Panc1 (cell line): ENCODE data around the gene CHST13. TPM values are rescaled to one million over a fixed set of nuclear protein-coding genes. Genes with fewer than 3 reads are reported as not detected.

ENCODE experiments used
- ATAC-seq: fragments of 200-7000 bp; cut with Tn5 transposase; 2 replicates; pipeline ENCODE4 v1.9.1; 2020; ENCODE audit warnings: mild to moderate bottlenecking, moderate library complexity
- BruUV-seq: library from RNA; stranded (reverse); fragments of 400-500 nt; replicated peaks from 2 replicates; lab custom pipeline; 2021; lab: Mats Ljungman, UMichigan
- CTCF ChIA-PET: fragments of 300-600 bp; sonication (Branson Sonifier 250); formaldehyde crosslinking; loops from one replicate; lab custom pipeline; 2022; ENCODE audit warnings: antibody characterized with exemption; lab: Charles Lee
- POLR2A ChIA-PET: fragments of 300-600 bp; sonication (Branson Sonifier 250); formaldehyde crosslinking; loops from one replicate; lab custom pipeline; 2022; ENCODE audit warnings: antibody characterized with exemption; lab: Charles Lee
- DNase-seq: peaks from one replicate; pipeline ENCODE4 v3.0.0-alpha.2; 2010; ENCODE audit warnings: low read depth, low spot score
- H3K27ac ChIP-seq: 2 replicates; pipeline ENCODE4 v1.5.1; 2011; ENCODE audit warnings: mild to moderate bottlenecking, low read length, inconsistent platforms
- H3K27me3 ChIP-seq: fragments of 200-500 bp; sonication (Bioruptor generic); 2 replicates; pipeline ENCODE4 v1.6.0; 2014; ENCODE audit warnings: low read length, inconsistent platforms; ENCODE audit not compliant: control insufficient read depth, insufficient read depth
- H3K36me3 ChIP-seq: fragments of 200-500 bp; sonication (Bioruptor generic); 2 replicates; pipeline ENCODE4 v1.5.1; 2014; ENCODE audit warnings: inconsistent platforms, mild to moderate bottlenecking, low read length, moderate library complexity; ENCODE audit not compliant: control insufficient read depth, insufficient read depth
- H3K4me1 ChIP-seq: 2 replicates; pipeline ENCODE4 v1.5.1; 2011; ENCODE audit warnings: inconsistent platforms, mild to moderate bottlenecking, low read length, moderate library complexity; ENCODE audit not compliant: control insufficient read depth, insufficient read depth
- H3K4me3 ChIP-seq, 2 experiments: 2 replicates each; pipeline ENCODE4 v1.5.1; 2011 to 2012; ENCODE audit warnings: low read depth in 2 of 2, low read length in 2 of 2, mild to moderate bottlenecking in 2 of 2, inconsistent platforms in 1 of 2, moderate library complexity in 1 of 2
- H3K9me3 ChIP-seq: fragments of 200-500 bp; sonication (Bioruptor generic); 2 replicates; pipeline ENCODE4 v1.5.1; 2014; ENCODE audit warnings: low read depth, mild to moderate bottlenecking, inconsistent platforms, low read length, moderate library complexity; ENCODE audit not compliant: control insufficient read depth, insufficient read depth
- CTCF ChIP-seq: fragments of 450-650 bp; IDR thresholded peaks from 2 replicates; pipeline ENCODE4 v1.5.1; 2017; ENCODE audit warnings: mild to moderate bottlenecking
- POLR2AphosphoS5 ChIP-seq: IDR thresholded peaks from 2 replicates; pipeline ENCODE4 v1.6.1; 2012; ENCODE audit warnings: mild to moderate bottlenecking, low read depth, low read length, moderate library complexity
- REST ChIP-seq, 2 experiments: IDR thresholded peaks; 2 replicates each; pipeline ENCODE4 v1.6.1; 2011 to 2012; ENCODE audit warnings: low read depth in 2 of 2, control low read depth in 1 of 2, low read length in 1 of 2, mild to moderate bottlenecking in 1 of 2, moderate library complexity in 1 of 2; ENCODE audit not compliant: insufficient read depth in 1 of 2
- SIN3A ChIP-seq: IDR thresholded peaks from 2 replicates; pipeline ENCODE4 v1.6.1; 2012; ENCODE audit warnings: low read depth, mild to moderate bottlenecking, low read length, moderate library complexity, borderline replicate concordance; ENCODE audit not compliant: insufficient read depth
- TCF7L2 ChIP-seq: IDR thresholded peaks from 2 replicates; pipeline ENCODE4 v1.6.1; 2011; ENCODE audit warnings: mild to moderate bottlenecking, low read depth, low read length, inconsistent platforms
- in situ Hi-C: cut with HindIII; loops from 2 replicates; pipeline ENCODE4 v1.10.0; 2016; ENCODE audit warnings: low sequenced_read_pairs, low pct_unique_long_range_greater_than_20kb
- intact Hi-C: fragments of 100-400 bp; cut with micrococcal nuclease; formaldehyde crosslinking; loops from one replicate; pipeline ENCODE4 v1.10.0; 2022; ENCODE audit not compliant: unreplicated experiment
- total RNA-seq: library from RNA; stranded (reverse); gene quantifications from one replicate; pipeline ENCODE4 v1.2.1, GENCODE V29; 2021; ENCODE audit not compliant: unreplicated experiment

Gene CHST13
- total RNA-seq, 1 experiment from 2014 or later, result 0.64 TPM

- intact Hi-C loops (loop anchor here (1.0 kb wide), 1 partner anchor 19 kb away; no protein-coding TSS in a partner anchor), in situ Hi-C loops (no loop called here)
- Histone ChIP-seq H3K27me3 (no peaks in the 10 kb centered on the region; the same call in 1 of the 2 replicates), H3K36me3 (no peaks in the 10 kb centered on the region), H3K4me3 (no peak overlapping the region), H3K4me1 (no peaks in the 10 kb centered on the region), H3K9me3 (no peaks in the 10 kb centered on the region), H3K27ac (no peak overlapping the region)
- TF ChIP-seq CTCF, result no peak
- no peak for TF ChIP-seq REST (IDR thresholded peaks at IDR 0.05; ENCODE audit: insufficient read depth in 1 of 2, low read depth in 2 of 2, low read length in 1 of 2)
- DNase-seq (no peak), ATAC-seq (no peak)
- BruUV-seq, result no TSS peak
- POLR2A ChIA-PET, result no interaction called here
- CTCF ChIA-PET, result no interaction called here
Observed at GRCh38 chr3:126549861-126550487, 26.0 kb downstream of the CHST13 start.

- BruUV-seq, result no TSS peak
- ATAC-seq, result no peak
- intact Hi-C loops (no loop called here), in situ Hi-C loops (no loop called here)
- CTCF ChIA-PET, result no interaction called here
- no peaks in the 10 kb centered on the region; the same call in 1 of the 2 replicates for H3K27me3 ChIP-seq
- H3K9me3 ChIP-seq, result no peaks in the 10 kb centered on the region
- no peak overlapping the region for H3K4me3 ChIP-seq
- DNase-seq, result no peak
- no peak for TF ChIP-seq SIN3A
- no peak for TF ChIP-seq TCF7L2
- TF ChIP-seq POLR2AphosphoS5, result no peak
- no peak for TF ChIP-seq REST (IDR thresholded peaks at IDR 0.05; ENCODE audit: insufficient read depth in 1 of 2, low read depth in 2 of 2, low read length in 1 of 2)
- TF ChIP-seq CTCF, result no peak
- POLR2A ChIA-PET, result no interaction called here
- H3K4me1 ChIP-seq, result no peaks in the 10 kb centered on the region
- no peaks in the 10 kb centered on the region for H3K36me3 ChIP-seq
- no peak overlapping the region for H3K27ac ChIP-seq
Observed at GRCh38 chr3:126550488-126551051, 26.6 kb downstream of the CHST13 start.
